ENCODE results near the gene RCOR1. TPM values are rescaled to one million over a fixed set of nuclear protein-coding genes. Genes with fewer than 3 reads are reported as not detected.

The RCOR1 gene
- total RNA-seq, 2 donors from 2014 or later, result 12.6 to 15.4 TPM

- no peak for DNase-seq (ENCODE audit: low spot score)
- intact Hi-C loops (cut with DNase I), result no loop called here
Measured at GRCh38 chr14:102588821-102589220, 3.6 kb upstream of the RCOR1 start.

- intact Hi-C loops (cut with DNase I), result loop anchor here (5.0 to 10.0 kb wide), 3 partner anchors 63 to 1043 kb away; no protein-coding TSS in a partner anchor
- no peak for DNase-seq (ENCODE audit: low spot score)
Measured at GRCh38 chr14:102589761-102590290, 2.6 kb upstream of the RCOR1 start.

GRCh38 chr14:102590667-102591099, 1.8 kb upstream of the RCOR1 start:
- DNase-seq (ENCODE audit: low spot score), result no peak
- intact Hi-C loops (cut with DNase I), result loop anchor here (5.0 to 10.0 kb wide), 3 partner anchors 63 to 1043 kb away; no protein-coding TSS in a partner anchor

- no peak for DNase-seq (ENCODE audit: low spot score)
- intact Hi-C loops (cut with DNase I), result loop anchor here (5.0 to 10.0 kb wide), 3 partner anchors 64 to 1044 kb away; no protein-coding TSS in a partner anchor
Measured at GRCh38 chr14:102591372-102591943, 991 bp upstream of the RCOR1 start.

GRCh38 chr14:102592763-102593060, 263 bp downstream of the RCOR1 start:
- no peak for DNase-seq (ENCODE audit: low spot score)
- intact Hi-C loops (cut with DNase I), result loop anchor here (5.0 to 10.0 kb wide), 3 partner anchors 65 to 1045 kb away; no protein-coding TSS in a partner anchor

- peak; percentile 86 for DNase-seq (ENCODE audit: low spot score)
- intact Hi-C loops (cut with DNase I), result loop anchor here (5.0 to 10.0 kb wide), 3 partner anchors 66 to 1046 kb away; no protein-coding TSS in a partner anchor
Measured at GRCh38 chr14:102593061-102593824, 794 bp downstream of the RCOR1 start.

- no peak for DNase-seq (ENCODE audit: low spot score)
- intact Hi-C loops (cut with DNase I), result loop anchor here (5.0 to 10.0 kb wide), 3 partner anchors 66 to 1046 kb away; no protein-coding TSS in a partner anchor
Measured at GRCh38 chr14:102593825-102594137, 1.3 kb downstream of the RCOR1 start.

- intact Hi-C loops (cut with DNase I), result loop anchor here (5.0 to 10.0 kb wide), 3 partner anchors 67 to 1047 kb away; no protein-coding TSS in a partner anchor
- DNase-seq (ENCODE audit: low spot score), result no peak
Measured at GRCh38 chr14:102594514-102595175, 2.2 kb downstream of the RCOR1 start.

GRCh38 chr14:102601378-102601925, 9.0 kb downstream of the RCOR1 start:
- no peak for DNase-seq (ENCODE audit: low spot score)
- intact Hi-C loops (cut with DNase I), result no loop called here

GRCh38 chr14:102602421-102603292, 10.2 kb downstream of the RCOR1 start:
- intact Hi-C loops (cut with DNase I), result no loop called here
- no peak for DNase-seq (ENCODE audit: low spot score)

- DNase-seq (ENCODE audit: low spot score), result no peak
- intact Hi-C loops (cut with DNase I), result no loop called here
Measured at GRCh38 chr14:102603293-102603907, 11.0 kb downstream of the RCOR1 start.

- DNase-seq (ENCODE audit: low spot score), result no peak
- intact Hi-C loops (cut with DNase I), result no loop called here
Measured at GRCh38 chr14:102604183-102604582, 11.7 kb downstream of the RCOR1 start.

- no peak for DNase-seq (ENCODE audit: low spot score)
- intact Hi-C loops (cut with DNase I), result no loop called here
Measured at GRCh38 chr14:102605029-102605428, 12.6 kb downstream of the RCOR1 start.

GRCh38 chr14:102606296-102606695, 13.8 kb downstream of the RCOR1 start:
- intact Hi-C loops (cut with DNase I), result no loop called here
- DNase-seq (ENCODE audit: low spot score), result no peak

- intact Hi-C loops (cut with DNase I), result no loop called here
Measured at GRCh38 chr14:102608064-102608446, 15.6 kb downstream of the RCOR1 start.

GRCh38 chr14:102610968-102611811, 18.7 kb downstream of the RCOR1 start:
- DNase-seq (ENCODE audit: low spot score), result no peak
- intact Hi-C loops (cut with DNase I), result no loop called here

More at GRCh38 chr14:102608064-102608446, 15.6 kb downstream of the RCOR1 start:
- DNase-seq (ENCODE audit: low spot score), result no peak

GRCh38 chr14:102616318-102616717, 23.9 kb downstream of the RCOR1 start:
- intact Hi-C loops (cut with DNase I), result no loop called here
- no peak for DNase-seq (ENCODE audit: low spot score)

Measured in posterior vena cava (tissue), 2 donors.